GM19324 (cell line): Measurements from ENCODE around the gene KLF15.

Experiments
- ATAC-seq: cut with Tn5 transposase; IDR thresholded peaks from one replicate; pipeline ENCODE4 v1.9.1; 2021; ENCODE audit warnings: mild to moderate bottlenecking, moderate library complexity; ENCODE audit not compliant: unreplicated experiment, low FRiP score

Gene KLF15

GRCh38 chr3:126326629-126327028 is 30.6 kb downstream of the KLF15 start:
- ATAC-seq: no peak

GRCh38 chr3:126322181-126322967 is 34.8 kb downstream of the KLF15 start:
- no peak for ATAC-seq

DNA sequence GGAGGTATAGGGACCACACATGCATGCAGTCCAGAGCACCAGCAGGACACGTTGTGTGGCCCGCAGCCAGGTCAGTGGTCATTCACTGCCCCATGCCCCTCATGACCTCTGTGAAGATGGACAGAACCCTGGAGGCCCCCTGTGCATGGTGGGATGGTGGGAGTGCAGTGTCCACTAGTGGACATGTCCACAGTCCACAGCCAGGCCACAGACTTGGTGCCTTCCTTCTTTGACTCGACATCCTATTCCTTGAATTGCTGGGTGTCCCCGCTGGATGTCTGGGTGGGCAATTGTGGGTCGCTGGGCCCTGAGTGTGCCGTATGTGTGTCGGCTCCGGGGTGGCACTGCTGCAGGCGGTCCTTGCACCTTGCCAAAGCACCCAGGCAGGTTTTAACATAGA is 35.7 kb downstream of the KLF15 start:
- ATAC-seq: no peak

GRCh38 chr3:126320517-126321293 is 36.5 kb downstream of the KLF15 start:
- ATAC-seq: no peak

DNA sequence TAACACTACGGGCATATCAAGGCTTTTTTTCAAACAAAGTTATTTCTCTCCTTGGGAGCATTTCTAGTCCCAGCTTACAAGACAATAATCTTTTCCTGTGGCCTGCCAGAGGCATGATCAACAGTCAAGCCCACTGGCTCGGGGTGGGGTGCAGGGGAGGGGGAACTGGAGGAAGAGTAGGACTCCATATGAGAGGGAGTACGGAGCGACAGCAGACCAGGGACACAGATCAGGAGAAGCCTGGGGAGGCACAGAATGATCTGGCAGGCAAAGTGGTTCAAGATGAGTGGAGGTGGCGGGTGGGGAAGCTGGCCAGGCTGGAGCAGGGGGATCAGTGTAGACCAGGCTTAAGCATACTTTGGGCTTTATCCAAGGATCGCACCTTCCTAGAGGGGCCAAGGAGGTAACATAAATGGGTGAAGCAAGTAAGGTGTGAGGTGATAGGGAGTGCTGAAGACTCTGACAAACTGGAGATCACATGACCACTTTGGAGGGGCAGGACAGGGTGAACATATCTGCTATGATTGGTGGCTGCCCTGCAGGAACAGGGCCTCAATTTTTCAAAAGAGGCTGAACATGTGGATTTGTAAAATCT is 37.4 kb downstream of the KLF15 start:
- no peak for ATAC-seq

- ATAC-seq: no peak
Measured at GRCh38 chr3:126317029-126317996, 39.9 kb downstream of the KLF15 start.

- ATAC-seq: no peak
Measured at GRCh38 chr3:126316501-126316939, 40.7 kb downstream of the KLF15 start.

DNA sequence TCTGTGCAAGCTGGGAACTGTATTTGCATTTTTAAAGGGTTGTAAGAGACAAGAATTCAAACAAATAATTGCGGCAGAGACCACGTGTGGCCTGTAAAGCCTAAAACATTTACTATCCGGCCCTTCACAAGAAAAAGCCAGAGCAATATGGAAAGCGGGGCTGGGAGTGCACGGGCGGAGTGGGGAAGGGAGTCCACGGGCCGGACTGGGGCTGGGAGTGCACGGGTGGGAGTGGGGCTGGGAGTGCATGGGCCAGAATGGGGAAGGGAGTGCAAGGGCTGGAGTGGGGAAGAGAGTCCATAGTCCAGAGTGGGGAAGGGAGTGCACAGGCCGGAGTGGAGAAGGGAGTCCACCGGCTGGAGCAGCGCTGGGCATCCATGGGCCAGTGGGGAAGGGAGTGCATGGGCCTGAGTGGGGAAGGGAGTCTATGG is 41.2 kb downstream of the KLF15 start:
- no peak for ATAC-seq

DNA sequence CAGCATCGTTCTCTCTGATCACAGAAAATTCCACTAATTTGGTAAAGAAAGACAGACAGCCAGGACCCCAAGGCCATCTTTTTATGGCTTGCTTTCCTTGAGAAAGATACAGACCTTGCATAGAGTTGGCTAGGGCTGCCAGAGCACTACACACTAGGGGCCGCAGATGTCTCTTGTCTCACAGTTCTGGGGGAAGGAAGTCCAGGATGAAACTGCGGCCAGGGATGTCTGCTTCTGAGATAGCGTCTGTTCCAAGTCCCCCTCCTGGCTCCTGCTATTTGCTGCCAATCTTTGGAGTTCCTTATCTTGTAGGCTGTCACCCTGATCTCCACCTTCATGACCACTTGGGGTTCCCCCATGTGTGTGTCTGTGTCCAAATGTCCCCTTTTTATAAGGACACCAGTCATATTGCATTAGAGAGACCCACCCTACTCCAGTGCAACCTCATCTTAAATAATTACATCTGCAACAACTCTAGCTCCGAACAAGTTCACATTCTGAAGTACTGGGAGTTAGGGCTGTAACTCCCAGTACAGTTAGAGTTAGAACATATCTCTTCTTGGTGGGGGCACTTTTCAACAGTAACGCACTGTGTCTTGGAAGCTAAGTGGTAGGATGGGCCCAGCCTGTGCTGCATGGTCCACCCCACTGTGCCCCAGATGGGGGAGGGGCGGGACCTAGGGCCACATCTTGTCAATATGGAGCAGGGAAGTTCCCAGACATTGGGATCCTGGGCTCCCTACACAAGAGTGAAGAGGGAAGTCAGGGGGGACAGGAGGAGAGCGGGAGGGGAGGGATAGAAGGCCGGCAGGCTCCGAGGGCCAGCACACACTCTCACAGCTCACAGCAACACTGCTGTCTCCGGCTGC is 42.2 kb downstream of the KLF15 start:
- no peak for ATAC-seq

DNA sequence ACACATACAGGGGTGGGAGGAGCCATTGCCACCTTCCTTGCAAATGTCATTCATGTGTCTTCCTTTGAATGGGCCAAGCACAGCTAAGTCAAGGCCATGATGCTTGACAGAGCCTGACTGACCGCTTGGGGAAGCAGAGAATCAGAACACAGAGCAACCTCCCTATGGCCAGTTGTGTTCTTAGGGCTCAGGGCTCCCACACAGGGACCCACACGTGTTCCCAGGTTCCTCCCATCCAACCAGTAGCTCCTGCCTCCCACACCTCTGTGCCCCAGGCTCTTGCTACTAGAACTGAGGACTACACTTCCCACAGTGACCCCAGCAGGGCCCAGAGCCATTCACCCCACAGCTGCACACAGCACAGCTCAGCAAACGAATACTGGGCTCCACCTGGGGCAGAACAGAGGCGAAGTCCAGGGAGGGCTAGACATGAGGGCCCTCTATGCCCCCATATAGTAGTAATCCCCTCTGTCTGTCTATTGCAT is 42.9 kb downstream of the KLF15 start:
- no peak for ATAC-seq

GRCh38 chr3:126313580-126314304 is 43.5 kb downstream of the KLF15 start:
- no peak for ATAC-seq

DNA sequence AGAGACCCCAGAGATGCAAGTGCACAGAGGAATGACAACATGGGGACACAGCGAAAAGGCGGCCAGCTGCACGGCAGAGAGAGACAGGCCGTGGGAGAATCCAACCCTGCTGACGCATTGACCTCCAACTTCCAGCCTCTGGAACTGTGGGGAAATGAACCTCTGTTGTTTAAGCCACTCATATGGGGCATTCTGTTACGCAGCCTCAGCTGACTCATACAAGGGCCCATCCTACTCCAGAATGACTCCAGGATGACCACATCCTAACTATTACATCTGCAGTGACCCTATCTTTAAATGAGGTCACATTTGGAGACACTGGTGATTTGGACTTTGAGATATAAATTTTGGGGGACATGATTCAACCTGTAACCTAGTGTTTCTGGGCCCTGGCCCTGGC is 44.0 kb downstream of the KLF15 start:
- ATAC-seq: no peak

GRCh38 chr3:126312341-126312740 is 44.9 kb downstream of the KLF15 start:
- no peak for ATAC-seq

- ATAC-seq: no peak
Measured at GRCh38 chr3:126311338-126311978, 45.8 kb downstream of the KLF15 start.

GRCh38 chr3:126310816-126311215 is 46.4 kb downstream of the KLF15 start:
- ATAC-seq: no peak

- no peak for ATAC-seq
Measured at GRCh38 chr3:126309861-126310655, 47.1 kb downstream of the KLF15 start.

DNA sequence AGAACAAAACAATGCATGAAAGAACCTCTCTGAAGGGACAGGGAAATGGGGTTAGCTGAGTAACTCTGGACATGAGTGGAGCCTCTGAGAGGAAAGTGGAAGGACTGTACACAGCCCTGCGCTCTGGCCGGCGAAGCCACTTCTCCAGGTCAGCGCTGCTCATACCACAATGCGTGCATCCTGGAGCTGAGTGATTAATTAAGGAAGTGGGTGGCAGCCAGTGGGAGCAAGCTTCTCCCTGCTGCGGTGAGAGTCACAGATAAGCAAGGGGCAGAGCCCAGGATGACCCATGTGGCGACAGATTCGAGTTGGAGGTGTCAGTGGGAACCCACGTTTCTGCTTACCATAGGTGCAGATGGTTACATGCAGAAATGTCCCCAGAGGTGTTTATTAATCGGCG is 48.0 kb downstream of the KLF15 start:
- no peak for ATAC-seq
